Kidney epithelial cell (primary cell): ENCODE measurements around the gene DUSP14. TPM values are rescaled to one million over a fixed set of nuclear protein-coding genes. Genes with fewer than 3 reads are reported as not detected.

Experiments
- DNase-seq: peaks from one replicate; pipeline ENCODE4 v3.0.0-alpha.2; 2010; ENCODE audit warnings: low read depth
- H3K27me3 ChIP-seq: 2 replicates; pipeline ENCODE4 v1.6.0; 2011; ENCODE audit warnings: low read length; ENCODE audit not compliant: control insufficient read depth, insufficient read depth
- H3K36me3 ChIP-seq: 2 replicates; pipeline ENCODE4 v1.5.1; 2011; ENCODE audit warnings: low read length; ENCODE audit not compliant: control insufficient read depth, insufficient read depth
- H3K4me3 ChIP-seq: 2 replicates; pipeline ENCODE4 v1.5.1; 2011; ENCODE audit warnings: low read depth, mild to moderate bottlenecking, control low read depth, low read length
- CTCF ChIP-seq: IDR thresholded peaks from 2 replicates; pipeline ENCODE4 v1.5.1; 2011; ENCODE audit warnings: mild to moderate bottlenecking, moderate library complexity, low read length, control low read depth, inconsistent platforms; ENCODE audit not compliant: insufficient read depth, poor library complexity, severe bottlenecking
- total RNA-seq: library from RNA; depleted of rRNA; stranded (reverse); fragments of >200 nt; gene quantifications from 2 replicates; pipeline ENCODE4 v1.2.3, GENCODE V29; 2015

Gene DUSP14
- total RNA-seq, 1 donor from 2014 or later: 45.5 TPM

- no peak overlapping the region for H3K4me3 ChIP-seq
- TF ChIP-seq CTCF: no peak
- DNase-seq: no peak
- no peaks in the 10 kb centered on the region for H3K27me3 ChIP-seq
- peaks cover 3% of the 10 kb centered on the region for H3K36me3 ChIP-seq
Measured at GRCh38 chr17:37521821-37522220, 32.1 kb downstream of the DUSP14 start.

- TF ChIP-seq CTCF: no peak
- no peak for DNase-seq
- Histone ChIP-seq H3K36me3 (peaks cover 3% of the 10 kb centered on the region), H3K27me3 (no peaks in the 10 kb centered on the region), H3K4me3 (no peak overlapping the region)
Measured at GRCh38 chr17:37523715-37524219, 34.1 kb downstream of the DUSP14 start.

GRCh38 chr17:37527249-37527851 is 37.7 kb downstream of the DUSP14 start:
- H3K27me3 ChIP-seq: no peaks in the 10 kb centered on the region
- TF ChIP-seq CTCF: peak; percentile 72
- H3K4me3 ChIP-seq: no peak overlapping the region
- H3K36me3 ChIP-seq: peaks cover 4% of the 10 kb centered on the region
- DNase-seq: peak; percentile 21

GRCh38 chr17:37530420-37530819 is 40.7 kb downstream of the DUSP14 start:
- no peak for DNase-seq
- Histone ChIP-seq H3K27me3 (no peaks in the 10 kb centered on the region), H3K36me3 (peaks cover 2% of the 10 kb centered on the region), H3K4me3 (no peak overlapping the region)
- no peak for TF ChIP-seq CTCF

DNA sequence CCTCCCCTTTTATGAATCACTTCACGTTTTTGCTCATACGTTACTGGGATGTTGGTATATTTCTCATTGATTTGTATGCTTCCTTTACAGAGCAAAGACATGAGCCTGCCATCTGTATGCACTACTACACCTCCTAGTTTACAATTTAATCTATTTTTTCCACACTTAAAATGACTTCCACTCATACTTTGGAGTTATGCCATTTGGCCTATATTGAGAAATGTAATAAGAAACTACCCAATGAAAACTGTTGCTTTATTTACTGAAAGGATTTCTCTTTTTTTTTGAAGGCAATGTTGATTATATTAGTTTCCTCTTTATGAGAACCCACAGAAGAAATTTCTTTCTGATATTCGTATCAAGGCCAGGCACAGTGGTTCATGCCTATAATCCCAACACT is 43.1 kb downstream of the DUSP14 start:
- H3K27me3 ChIP-seq: no peaks in the 10 kb centered on the region
- DNase-seq: no peak
- TF ChIP-seq CTCF: no peak
- no peak overlapping the region for H3K4me3 ChIP-seq
- H3K36me3 ChIP-seq: peaks cover 2% of the 10 kb centered on the region

DNA sequence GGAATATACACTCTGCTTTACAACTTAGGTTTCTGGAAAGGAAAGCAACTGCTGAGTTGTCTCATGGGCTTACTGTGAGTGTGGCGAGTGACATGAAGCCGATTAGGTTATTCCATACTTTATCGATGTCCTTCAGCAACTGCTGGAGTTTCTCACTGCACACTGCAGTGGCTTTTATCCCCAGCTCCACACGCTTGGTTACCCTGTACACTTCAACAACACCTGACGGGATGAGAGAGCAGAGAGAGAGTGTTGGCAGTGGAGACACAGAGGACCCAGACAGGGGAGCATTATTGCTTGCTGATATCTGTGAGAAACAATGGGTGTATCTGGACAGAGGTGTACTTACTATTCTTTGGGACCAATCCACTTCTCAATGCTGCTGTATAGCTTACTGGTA is 46.2 kb downstream of the DUSP14 start:
- DNase-seq: no peak
- peaks cover 2% of the 10 kb centered on the region for H3K36me3 ChIP-seq
- H3K27me3 ChIP-seq: no peaks in the 10 kb centered on the region
- no peak overlapping the region for H3K4me3 ChIP-seq
- TF ChIP-seq CTCF: no peak
